ENCODE data around the gene DPEP2. TPM values are rescaled to one million over a fixed set of nuclear protein-coding genes. Genes with fewer than 3 reads are reported as not detected.
"Not testable (repeated sequence)": the region's sequence is repeated elsewhere in the genome, so short reads cannot be mapped to it uniquely, and the experiment has no call there.

Gene DPEP2
- total RNA-seq, 1 donor from 2014 or later = not detected

DNA sequence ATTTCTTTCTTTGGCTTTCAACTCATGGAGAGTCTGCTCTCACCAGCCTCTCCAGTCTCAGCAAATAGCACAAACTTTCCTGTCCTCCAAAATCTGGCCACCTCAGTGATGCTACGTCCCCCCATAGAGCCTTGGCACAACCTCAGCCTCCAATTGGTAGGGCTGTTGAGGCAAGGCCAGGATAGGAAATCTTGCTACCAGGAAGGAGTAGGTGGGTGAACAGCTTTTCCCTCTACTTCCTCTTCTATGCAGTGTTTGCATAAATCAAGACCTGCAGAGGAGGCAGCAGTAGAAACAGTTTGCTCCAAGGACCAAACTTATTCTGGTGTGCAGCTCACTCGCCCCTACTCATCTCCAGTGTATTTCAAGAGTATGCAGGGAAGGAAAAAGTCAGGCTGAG lies 701 bp upstream of the DPEP2 start:
- H3K27ac Mint-ChIP-seq = no peak overlapping the region
- DNase-seq (ENCODE audit: low spot score) = no peak
- no peak overlapping the region for H3K4me3 ChIP-seq
- H3F3A ChIP-seq (ENCODE audit: low read depth) = no peaks in the 10 kb centered on the region
- H3K4me1 ChIP-seq = no peaks in the 10 kb centered on the region
- no peak overlapping the region for H2AFZ ChIP-seq (replicated peaks)
- H3K9ac ChIP-seq = no peak overlapping the region
- peaks cover 2% of the 10 kb centered on the region for H3K9me3 Mint-ChIP-seq
- no peak overlapping the region for H3K27ac ChIP-seq
- no peak overlapping the region for H3K4me2 ChIP-seq
- TF ChIP-seq, protein P1, sequence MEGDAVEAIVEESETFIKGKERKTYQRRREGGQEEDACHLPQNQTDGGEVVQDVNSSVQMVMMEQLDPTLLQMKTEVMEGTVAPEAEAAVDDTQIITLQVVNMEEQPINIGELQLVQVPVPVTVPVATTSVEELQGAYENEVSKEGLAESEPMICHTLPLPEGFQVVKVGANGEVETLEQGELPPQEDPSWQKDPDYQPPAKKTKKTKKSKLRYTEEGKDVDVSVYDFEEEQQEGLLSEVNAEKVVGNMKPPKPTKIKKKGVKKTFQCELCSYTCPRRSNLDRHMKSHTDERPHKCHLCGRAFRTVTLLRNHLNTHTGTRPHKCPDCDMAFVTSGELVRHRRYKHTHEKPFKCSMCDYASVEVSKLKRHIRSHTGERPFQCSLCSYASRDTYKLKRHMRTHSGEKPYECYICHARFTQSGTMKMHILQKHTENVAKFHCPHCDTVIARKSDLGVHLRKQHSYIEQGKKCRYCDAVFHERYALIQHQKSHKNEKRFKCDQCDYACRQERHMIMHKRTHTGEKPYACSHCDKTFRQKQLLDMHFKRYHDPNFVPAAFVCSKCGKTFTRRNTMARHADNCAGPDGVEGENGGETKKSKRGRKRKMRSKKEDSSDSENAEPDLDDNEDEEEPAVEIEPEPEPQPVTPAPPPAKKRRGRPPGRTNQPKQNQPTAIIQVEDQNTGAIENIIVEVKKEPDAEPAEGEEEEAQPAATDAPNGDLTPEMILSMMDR (IDR thresholded peaks at IDR 0.05) = no peak
- TF ChIP-seq EZH2 (IDR thresholded peaks at IDR 0.05) (no peak), EZH2phosphoT487 (IDR thresholded peaks at IDR 0.05) (no peak)
- no peaks in the 10 kb centered on the region for H3K36me3 Mint-ChIP-seq
- H3K27me3 Mint-ChIP-seq (ENCODE audit: insufficient read depth, low read depth) = peaks cover 8% of the 10 kb centered on the region
- H3K27me3 ChIP-seq = no peaks in the 10 kb centered on the region
- H3K79me2 ChIP-seq (ENCODE audit: low read depth) = no peaks in the 10 kb centered on the region
- H3K4me1 Mint-ChIP-seq = peaks cover 3% of the 10 kb centered on the region
- H3K9me3 ChIP-seq (ENCODE audit: low read depth) = no peaks in the 10 kb centered on the region
- H3K36me3 ChIP-seq = no peaks in the 10 kb centered on the region
- H4K20me1 ChIP-seq (ENCODE audit: low read depth) = no peaks in the 10 kb centered on the region
- no peak overlapping the region for H3K4me3 Mint-ChIP-seq

DNA sequence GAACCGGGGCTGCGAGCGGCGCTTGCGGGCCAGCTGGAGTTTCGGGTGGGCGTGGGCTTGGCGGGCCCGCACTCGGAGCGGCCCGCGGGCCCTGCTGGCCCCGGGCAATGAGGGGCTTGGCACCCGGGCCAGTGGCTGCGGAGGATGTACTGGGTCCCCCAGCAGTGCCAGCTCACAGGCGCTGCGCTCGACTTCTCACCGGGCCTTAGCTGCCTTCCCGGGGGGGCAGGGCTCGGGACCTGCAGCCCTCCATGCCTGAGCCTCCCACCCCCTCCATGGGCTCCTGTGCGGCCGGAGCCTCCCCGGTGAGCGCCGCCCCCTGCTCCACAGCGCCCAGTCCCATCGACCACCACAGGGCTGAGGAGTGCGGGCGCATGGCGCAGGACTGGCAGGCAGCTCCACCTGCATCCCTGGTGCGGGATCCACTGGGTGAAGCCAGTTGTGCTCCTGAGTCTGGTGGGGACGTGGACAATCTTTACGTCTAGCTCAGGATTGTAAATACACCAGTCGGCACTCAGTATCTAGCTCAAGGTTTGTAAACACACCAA lies 979 bp downstream of the DPEP2 start:
- H3K4me3 Mint-ChIP-seq; H3K27ac ChIP-seq; H3K4me1 ChIP-seq; DNase-seq (ENCODE audit: low spot score); H3K27me3 ChIP-seq; H3K36me3 ChIP-seq; H3K27ac Mint-ChIP-seq; H3K9me3 ChIP-seq (ENCODE audit: low read depth); H3F3A ChIP-seq (ENCODE audit: low read depth); H3K4me3 ChIP-seq; H3K79me2 ChIP-seq (ENCODE audit: low read depth); H3K4me2 ChIP-seq; H3K9ac ChIP-seq; H3K4me1 Mint-ChIP-seq; H3K27me3 Mint-ChIP-seq (ENCODE audit: insufficient read depth, low read depth); H4K20me1 ChIP-seq (ENCODE audit: low read depth); H3K36me3 Mint-ChIP-seq; H3K9me3 Mint-ChIP-seq: not testable (repeated sequence)
- peak overlapping the region; percentile 15 for H2AFZ ChIP-seq (replicated peaks)

DNA sequence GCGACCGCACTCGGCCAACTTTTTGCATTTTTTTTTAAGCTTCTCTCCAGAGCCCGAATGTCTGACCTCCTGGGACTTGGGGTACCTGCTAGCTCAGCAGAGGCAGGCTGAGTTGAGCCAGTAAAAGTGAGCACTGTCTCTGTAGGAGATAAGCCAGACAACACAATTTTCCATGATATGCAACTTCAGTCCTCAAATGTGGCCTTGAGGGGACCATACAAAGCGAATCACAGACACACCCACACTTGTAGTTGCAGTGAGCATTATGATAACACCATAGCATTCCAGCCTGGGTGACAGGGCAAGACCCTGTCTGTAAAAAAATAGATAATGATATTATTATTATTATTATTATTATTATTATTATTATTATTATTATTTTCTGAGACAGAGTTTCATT lies 2.6 kb downstream of the DPEP2 start:
- no peak overlapping the region for H3K4me3 Mint-ChIP-seq
- Histone ChIP-seq H3K27me3 (peaks cover 12% of the 10 kb centered on the region), H3K4me1 (no peaks in the 10 kb centered on the region), H3K9me3 (ENCODE audit: low read depth) (no peaks in the 10 kb centered on the region), H3F3A (ENCODE audit: low read depth) (no peaks in the 10 kb centered on the region), H3K4me3 (no peak overlapping the region), H4K20me1 (ENCODE audit: low read depth) (no peaks in the 10 kb centered on the region), H3K9ac (no peak overlapping the region), H3K27ac (no peak overlapping the region), H2AFZ (replicated peaks) (no peak overlapping the region), H3K36me3 (no peaks in the 10 kb centered on the region), H3K79me2 (ENCODE audit: low read depth) (no peaks in the 10 kb centered on the region), H3K4me2 (no peak overlapping the region)
- H3K9me3 Mint-ChIP-seq = peaks cover 2% of the 10 kb centered on the region
- no peak overlapping the region for H3K27ac Mint-ChIP-seq
- H3K36me3 Mint-ChIP-seq = no peaks in the 10 kb centered on the region
- H3K27me3 Mint-ChIP-seq (ENCODE audit: insufficient read depth, low read depth) = peaks cover 10% of the 10 kb centered on the region
- no peak for DNase-seq (ENCODE audit: low spot score)
- TF ChIP-seq EZH2 (IDR thresholded peaks at IDR 0.05) (no peak), EZH2phosphoT487 (IDR thresholded peaks at IDR 0.05) (no peak)
- TF ChIP-seq, protein P1 (IDR thresholded peaks at IDR 0.05) = no peak
- H3K4me1 Mint-ChIP-seq = peaks cover 3% of the 10 kb centered on the region

DNA sequence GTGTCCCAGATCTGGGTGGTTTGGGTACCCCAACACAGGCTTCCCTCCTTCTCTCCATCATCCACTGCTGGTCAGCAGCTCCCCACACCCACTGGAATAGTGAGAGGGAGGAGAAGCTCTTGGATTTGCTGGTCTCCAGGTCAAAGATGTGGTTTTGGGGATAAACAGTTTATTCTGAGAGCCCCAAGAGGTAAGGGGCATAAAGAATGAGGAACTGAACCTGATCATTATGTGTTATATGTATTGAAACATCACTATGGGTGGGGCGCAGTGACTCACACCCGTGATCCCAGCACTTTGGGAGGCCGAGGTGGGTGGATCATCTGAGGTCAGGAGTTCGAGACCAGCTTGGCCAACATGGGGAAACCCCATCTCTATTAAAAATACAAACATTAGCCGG lies 3.9 kb downstream of the DPEP2 start:
- no peak overlapping the region for H3K4me2 ChIP-seq
- DNase-seq (ENCODE audit: low spot score) = no peak
- no peaks in the 10 kb centered on the region for H3F3A ChIP-seq (ENCODE audit: low read depth)
- H2AFZ ChIP-seq (replicated peaks) = no peak overlapping the region
- Mint-ChIP-seq H3K27me3 (ENCODE audit: insufficient read depth, low read depth) (peaks cover 10% of the 10 kb centered on the region), H3K4me1 (peaks cover 3% of the 10 kb centered on the region), H3K36me3 (no peaks in the 10 kb centered on the region), H3K4me3 (no peak overlapping the region), H3K9me3 (peaks cover 2% of the 10 kb centered on the region), H3K27ac (no peak overlapping the region)
- TF ChIP-seq EZH2phosphoT487 (IDR thresholded peaks at IDR 0.05) = no peak
- TF ChIP-seq, protein P1 (IDR thresholded peaks at IDR 0.05) = no peak
- TF ChIP-seq EZH2 (IDR thresholded peaks at IDR 0.05) = no peak
- no peaks in the 10 kb centered on the region for H4K20me1 ChIP-seq (ENCODE audit: low read depth)
- no peaks in the 10 kb centered on the region for H3K36me3 ChIP-seq
- H3K4me1 ChIP-seq = no peaks in the 10 kb centered on the region
- no peak overlapping the region for H3K9ac ChIP-seq
- no peak overlapping the region for H3K27ac ChIP-seq
- no peaks in the 10 kb centered on the region for H3K79me2 ChIP-seq (ENCODE audit: low read depth)
- H3K27me3 ChIP-seq = peaks cover 12% of the 10 kb centered on the region
- H3K4me3 ChIP-seq = no peak overlapping the region
- no peaks in the 10 kb centered on the region for H3K9me3 ChIP-seq (ENCODE audit: low read depth)

DNA sequence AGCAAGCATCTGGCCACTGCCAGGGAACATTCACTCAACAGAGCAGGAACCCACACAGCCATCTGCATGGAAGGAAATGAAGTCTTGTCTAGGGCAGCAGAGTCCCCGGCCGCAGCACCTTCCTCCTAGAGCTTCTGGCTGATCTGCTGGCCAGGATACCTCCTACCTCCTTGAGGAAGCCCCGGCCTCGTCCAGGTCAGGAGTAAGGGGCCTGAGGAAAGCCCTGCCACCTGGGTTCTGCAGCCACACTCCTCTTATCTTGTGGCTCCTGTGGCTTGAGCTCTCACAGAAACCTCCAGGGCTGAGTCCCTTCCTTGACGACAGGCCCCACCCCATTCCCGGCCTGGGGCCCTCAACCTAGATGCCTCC lies 5.3 kb downstream of the DPEP2 start:
- not testable (repeated sequence) for H3F3A ChIP-seq (ENCODE audit: low read depth); H3K36me3 ChIP-seq; H3K27ac ChIP-seq; H3K79me2 ChIP-seq (ENCODE audit: low read depth); H3K9me3 Mint-ChIP-seq; H3K27ac Mint-ChIP-seq; H3K36me3 Mint-ChIP-seq; H3K4me2 ChIP-seq; H3K9me3 ChIP-seq (ENCODE audit: low read depth); H3K4me1 ChIP-seq; H3K4me3 ChIP-seq; DNase-seq (ENCODE audit: low spot score); H3K9ac ChIP-seq; H4K20me1 ChIP-seq (ENCODE audit: low read depth); H3K4me1 Mint-ChIP-seq
- H3K4me3 Mint-ChIP-seq = peak overlapping the region; percentile 46
- H3K27me3 Mint-ChIP-seq (ENCODE audit: insufficient read depth, low read depth) = peaks cover 10% of the 10 kb centered on the region
- Histone ChIP-seq H3K27me3 (peaks cover 12% of the 10 kb centered on the region), H2AFZ (replicated peaks) (peak overlapping the region; percentile 81)

Data from neural progenitor cell (in vitro differentiated cells).